Parathyroid adenoma (tissue), 2 donors: ENCODE results near the gene CPNE4.
"Not testable (repeated sequence)": the region's sequence is repeated elsewhere in the genome, so short reads cannot be mapped to it uniquely, and the experiment has no call there.

Source experiments
- H2AFZ ChIP-seq: fragments of 300-600 bp; sonication (generic); one replicate; pipeline ENCODE4 v1.7.0; 2017; ENCODE audit warnings: antibody characterized with exemption, mild to moderate bottlenecking
- H3K27ac ChIP-seq: fragments of 300-600 bp; sonication (generic); one replicate; pipeline ENCODE4 v1.7.0; 2017
- H3K27me3 ChIP-seq: fragments of 300-600 bp; sonication (generic); one replicate; pipeline ENCODE4 v1.7.0; 2017; ENCODE audit warnings: low read length; ENCODE audit not compliant: control insufficient read depth, insufficient read depth
- H3K36me3 ChIP-seq: fragments of 300-600 bp; sonication (generic); one replicate; pipeline ENCODE4 v1.7.0; 2017; ENCODE audit warnings: low read length; ENCODE audit not compliant: control insufficient read depth, insufficient read depth
- H3K4me1 ChIP-seq: fragments of 300-600 bp; sonication (generic); one replicate; pipeline ENCODE4 v1.7.0; 2017; ENCODE audit warnings: control low read depth
- H3K4me2 ChIP-seq: fragments of 300-600 bp; sonication (generic); one replicate; pipeline ENCODE4 v1.7.0; 2017; ENCODE audit warnings: low read length
- H3K4me3 ChIP-seq: fragments of 300-600 bp; sonication (generic); one replicate; pipeline ENCODE4 v1.7.0; 2017; ENCODE audit warnings: low read depth, low read length
- H3K79me2 ChIP-seq: fragments of 300-600 bp; sonication (generic); one replicate; pipeline ENCODE4 v1.7.0; 2017; ENCODE audit warnings: control low read depth
- H3K9ac ChIP-seq: fragments of 300-600 bp; sonication (generic); one replicate; pipeline ENCODE4 v1.7.0; 2017; ENCODE audit warnings: mild to moderate bottlenecking
- H3K9me3 ChIP-seq: fragments of 300-600 bp; sonication (generic); one replicate; pipeline ENCODE4 v1.7.0; 2017; ENCODE audit warnings: low read length; ENCODE audit not compliant: control insufficient read depth
- TF ChIP-seq, protein P1 (sequence below): fragments of 300-600 bp; sonication (generic); IDR thresholded peaks from one replicate; pipeline ENCODE4 v1.7.0; 2017; ENCODE audit warnings: antibody characterized with exemption, mild to moderate bottlenecking
- donor health status: primary hyperparathyroidism.

The CPNE4 gene

GRCh38 chr3:131975047-131975446 lies 59.8 kb downstream of the CPNE4 start:
- H3K4me3 ChIP-seq, result no peak overlapping the region
- no peaks in the 10 kb centered on the region for H3K79me2 ChIP-seq
- H3K9me3 ChIP-seq, result no peaks in the 10 kb centered on the region
- TF ChIP-seq, protein P1, sequence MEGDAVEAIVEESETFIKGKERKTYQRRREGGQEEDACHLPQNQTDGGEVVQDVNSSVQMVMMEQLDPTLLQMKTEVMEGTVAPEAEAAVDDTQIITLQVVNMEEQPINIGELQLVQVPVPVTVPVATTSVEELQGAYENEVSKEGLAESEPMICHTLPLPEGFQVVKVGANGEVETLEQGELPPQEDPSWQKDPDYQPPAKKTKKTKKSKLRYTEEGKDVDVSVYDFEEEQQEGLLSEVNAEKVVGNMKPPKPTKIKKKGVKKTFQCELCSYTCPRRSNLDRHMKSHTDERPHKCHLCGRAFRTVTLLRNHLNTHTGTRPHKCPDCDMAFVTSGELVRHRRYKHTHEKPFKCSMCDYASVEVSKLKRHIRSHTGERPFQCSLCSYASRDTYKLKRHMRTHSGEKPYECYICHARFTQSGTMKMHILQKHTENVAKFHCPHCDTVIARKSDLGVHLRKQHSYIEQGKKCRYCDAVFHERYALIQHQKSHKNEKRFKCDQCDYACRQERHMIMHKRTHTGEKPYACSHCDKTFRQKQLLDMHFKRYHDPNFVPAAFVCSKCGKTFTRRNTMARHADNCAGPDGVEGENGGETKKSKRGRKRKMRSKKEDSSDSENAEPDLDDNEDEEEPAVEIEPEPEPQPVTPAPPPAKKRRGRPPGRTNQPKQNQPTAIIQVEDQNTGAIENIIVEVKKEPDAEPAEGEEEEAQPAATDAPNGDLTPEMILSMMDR, result no peak
- H3K4me1 ChIP-seq, result peaks cover 16% of the 10 kb centered on the region
- H3K27ac ChIP-seq, result no peak overlapping the region
- no peak overlapping the region for H3K4me2 ChIP-seq
- no peak overlapping the region for H2AFZ ChIP-seq
- no peak overlapping the region for H3K9ac ChIP-seq
- no peaks in the 10 kb centered on the region for H3K36me3 ChIP-seq
- H3K27me3 ChIP-seq, result no peaks in the 10 kb centered on the region

DNA sequence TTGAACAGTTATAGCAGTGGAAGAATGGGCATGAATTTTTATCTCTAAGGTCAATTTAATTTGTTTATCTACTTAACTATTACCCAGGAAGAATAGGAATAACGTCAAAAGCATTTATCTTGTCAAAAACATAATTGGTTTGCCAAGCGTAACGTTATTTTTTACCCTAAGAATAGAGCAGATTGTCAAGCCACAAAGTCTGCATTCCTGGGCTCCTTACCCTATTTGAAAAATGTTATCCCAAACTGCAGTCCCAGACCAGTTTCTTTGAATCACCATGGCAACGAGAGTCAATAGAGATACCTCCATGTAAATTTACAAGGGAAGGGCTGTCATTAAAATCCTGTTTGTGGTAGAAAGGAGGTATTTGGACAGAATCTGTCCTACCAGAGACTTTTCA lies 61.1 kb downstream of the CPNE4 start:
- H3K4me1 ChIP-seq, result peaks cover 16% of the 10 kb centered on the region
- H3K27me3 ChIP-seq, result no peaks in the 10 kb centered on the region
- TF ChIP-seq, protein P1, result no peak
- no peak overlapping the region for H3K4me2 ChIP-seq
- no peak overlapping the region for H3K9ac ChIP-seq
- H2AFZ ChIP-seq, result no peak overlapping the region
- H3K36me3 ChIP-seq, result no peaks in the 10 kb centered on the region
- H3K9me3 ChIP-seq, result no peaks in the 10 kb centered on the region
- no peak overlapping the region for H3K4me3 ChIP-seq
- no peaks in the 10 kb centered on the region for H3K79me2 ChIP-seq
- H3K27ac ChIP-seq, result no peak overlapping the region

- Histone ChIP-seq H3K9ac (no peak overlapping the region), H2AFZ (peak overlapping the region; percentile 44), H3K4me1 (peaks cover 16% of the 10 kb centered on the region), H3K4me2 (no peak overlapping the region), H3K4me3 (no peak overlapping the region), H3K36me3 (no peaks in the 10 kb centered on the region), H3K79me2 (no peaks in the 10 kb centered on the region), H3K27ac (peak overlapping the region; percentile 17), H3K9me3 (no peaks in the 10 kb centered on the region), H3K27me3 (no peaks in the 10 kb centered on the region)
- TF ChIP-seq, protein P1, result no peak
Observed at GRCh38 chr3:131972550-131972949, 62.3 kb downstream of the CPNE4 start.

DNA sequence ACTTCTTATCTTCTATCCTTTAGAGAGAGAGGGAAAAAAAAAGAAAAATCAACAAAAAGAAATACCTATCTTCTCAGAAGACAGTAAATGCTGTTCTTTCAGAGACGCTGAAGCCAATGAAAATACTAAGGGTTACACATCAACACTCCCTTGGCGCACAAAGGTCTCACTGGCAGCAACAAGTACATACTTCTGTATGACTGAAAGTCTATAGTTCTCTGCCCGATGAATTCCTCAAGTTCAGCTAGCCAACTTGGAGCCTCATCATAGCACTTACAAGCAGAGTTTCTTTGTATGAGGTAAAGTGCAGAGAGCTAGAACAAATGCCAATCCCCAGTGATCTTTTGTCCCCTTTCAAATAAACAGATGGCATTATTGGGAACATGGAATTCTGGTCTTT lies 62.7 kb downstream of the CPNE4 start:
- Histone ChIP-seq H3K79me2 (no peaks in the 10 kb centered on the region), H2AFZ (no peak overlapping the region), H3K4me1 (peaks cover 16% of the 10 kb centered on the region), H3K27me3 (no peaks in the 10 kb centered on the region), H3K9ac (no peak overlapping the region), H3K27ac (no peak overlapping the region), H3K9me3 (no peaks in the 10 kb centered on the region), H3K4me3 (no peak overlapping the region), H3K4me2 (no peak overlapping the region), H3K36me3 (no peaks in the 10 kb centered on the region)
- TF ChIP-seq, protein P1, result no peak

DNA sequence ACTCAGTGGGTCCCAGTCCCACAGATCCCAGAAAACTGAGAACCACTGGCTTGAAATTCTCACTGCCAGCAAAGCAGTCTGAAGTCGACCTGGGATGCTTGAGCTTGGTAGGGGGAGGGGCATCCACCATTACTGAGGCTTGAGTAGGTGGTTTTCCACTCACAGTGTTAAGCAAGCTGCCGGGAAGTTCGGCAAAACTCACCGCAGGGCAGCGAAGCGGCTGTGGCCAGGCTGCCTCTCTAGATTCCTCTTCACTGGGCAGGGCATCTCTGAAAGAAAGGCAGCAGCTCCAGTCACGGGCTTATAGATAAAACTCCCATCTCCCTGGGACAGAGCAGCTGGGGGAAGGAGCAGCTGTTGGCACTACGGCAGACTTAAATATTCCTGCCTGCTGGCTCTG lies 71.4 kb downstream of the CPNE4 start:
- not testable (repeated sequence) for H3K9ac ChIP-seq, H3K36me3 ChIP-seq, H3K9me3 ChIP-seq, H3K4me3 ChIP-seq, H2AFZ ChIP-seq, H3K27ac ChIP-seq, H3K4me1 ChIP-seq, H3K79me2 ChIP-seq, H3K4me2 ChIP-seq, H3K27me3 ChIP-seq
